ES-I3 (cell line): ENCODE data around the gene MFSD11.
"Not testable (repeated sequence)": the region's sequence is repeated elsewhere in the genome, so short reads cannot be mapped to it uniquely, and the experiment has no call there.

Source experiments
- H3K36me3 ChIP-seq: 2 replicates; pipeline ENCODE4 v1.6.1; 2013; ENCODE audit warnings: mild to moderate bottlenecking, low read length, control low read depth, moderate library complexity; ENCODE audit not compliant: insufficient read depth
- H3K4me1 ChIP-seq: 2 replicates; pipeline ENCODE4 v1.6.1; 2013; ENCODE audit warnings: mild to moderate bottlenecking, control low read depth, low read length; ENCODE audit not compliant: insufficient read depth
- H3K9ac ChIP-seq: 2 replicates; pipeline ENCODE4 v1.6.1; 2013; ENCODE audit warnings: low read depth, mild to moderate bottlenecking, low read length, moderate library complexity
- H3K9me3 ChIP-seq: 2 replicates; pipeline ENCODE4 v1.6.1; 2013; ENCODE audit warnings: mild to moderate bottlenecking, low read length, moderate library complexity; ENCODE audit not compliant: control insufficient read depth, insufficient read depth

MFSD11 gene

GRCh38 chr17:76805319-76805718 lies 67.4 kb downstream of the MFSD11 start:
- no peaks in the 10 kb centered on the region for H3K36me3 ChIP-seq
- no peaks in the 10 kb centered on the region for H3K9me3 ChIP-seq
- no peak overlapping the region for H3K9ac ChIP-seq
- H3K4me1 ChIP-seq = 0 out of 2 replicates have a peak, but pooled peaks cover 2% of the 10 kb centered on the region

DNA sequence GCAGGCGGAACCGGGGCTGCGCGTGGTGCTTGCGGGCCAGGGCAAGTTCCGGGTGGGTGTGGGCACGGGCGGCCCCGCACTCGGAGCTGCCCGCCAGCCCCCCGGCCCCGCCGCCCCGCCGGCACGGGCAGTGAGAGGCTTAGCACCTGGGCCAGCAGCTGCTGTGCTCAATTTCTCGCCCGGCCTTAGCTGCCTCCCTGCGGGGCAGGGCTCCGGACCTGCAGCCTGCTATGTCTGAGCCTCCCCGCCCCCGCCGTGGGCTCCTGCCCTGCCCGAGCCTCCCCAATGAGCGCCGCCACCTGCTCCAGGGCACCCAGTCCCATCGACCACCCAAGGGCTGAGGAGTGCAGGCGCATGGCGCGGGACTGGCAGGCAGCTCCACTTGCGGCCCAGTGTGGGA lies 68.2 kb downstream of the MFSD11 start:
- not testable (repeated sequence) for H3K9me3 ChIP-seq, H3K9ac ChIP-seq, H3K36me3 ChIP-seq, H3K4me1 ChIP-seq

DNA sequence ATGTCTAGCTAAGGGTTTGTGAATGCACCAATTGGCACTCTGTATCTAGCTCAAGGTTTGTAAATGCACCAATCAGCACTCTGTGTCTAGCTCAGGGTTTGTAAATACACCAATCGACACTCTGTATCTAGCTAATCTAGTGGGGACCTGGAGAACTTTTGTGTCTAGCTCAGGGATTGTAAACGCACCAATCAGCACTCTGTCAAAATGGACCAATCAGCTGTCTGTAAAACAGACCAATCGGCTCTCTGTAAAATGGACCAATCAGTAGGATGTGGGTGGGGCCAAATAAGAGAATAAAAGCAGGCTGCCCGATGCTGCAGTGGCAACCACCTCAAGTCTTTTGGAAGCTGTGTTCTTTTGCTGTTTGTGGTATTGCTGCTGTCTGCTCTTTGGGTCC lies 68.8 kb downstream of the MFSD11 start:
- H3K36me3 ChIP-seq, H3K9ac ChIP-seq, H3K4me1 ChIP-seq, H3K9me3 ChIP-seq: not testable (repeated sequence)

GRCh38 chr17:76808326-76808725 lies 70.4 kb downstream of the MFSD11 start:
- no peaks in the 10 kb centered on the region for H3K36me3 ChIP-seq
- H3K4me1 ChIP-seq = 0 out of 2 replicates have a peak, but pooled peaks cover 2% of the 10 kb centered on the region
- no peaks in the 10 kb centered on the region for H3K9me3 ChIP-seq
- H3K9ac ChIP-seq = no peak overlapping the region

- Histone ChIP-seq H3K9me3 (no peaks in the 10 kb centered on the region), H3K4me1 (no peaks in the 10 kb centered on the region), H3K9ac (no peak overlapping the region), H3K36me3 (no peaks in the 10 kb centered on the region)
Observed at GRCh38 chr17:76810956-76811355, 73.0 kb downstream of the MFSD11 start.

DNA sequence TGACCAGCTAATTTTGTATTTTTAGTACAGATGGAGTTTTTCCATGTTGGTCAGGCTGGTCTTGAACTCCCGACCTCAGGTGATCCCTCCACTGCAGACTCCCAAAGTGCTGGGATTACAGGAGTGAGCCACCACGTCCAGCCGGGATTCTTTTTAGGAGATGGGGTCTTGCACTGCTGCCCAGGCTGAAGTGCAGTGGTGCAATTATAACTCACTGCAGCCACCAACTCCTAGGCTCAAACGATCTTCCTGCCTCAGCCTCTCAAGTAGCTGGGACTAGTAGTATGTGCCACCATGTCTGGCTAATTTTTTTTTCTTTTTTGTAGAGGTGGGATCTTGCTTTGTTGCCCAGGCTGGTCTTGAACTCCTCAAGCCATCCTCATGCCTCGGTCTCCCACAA lies 73.9 kb downstream of the MFSD11 start:
- H3K4me1 ChIP-seq = peaks cover 2% of the 10 kb centered on the region; the same call in 1 of the 2 replicates
- no peaks in the 10 kb centered on the region for H3K9me3 ChIP-seq
- H3K36me3 ChIP-seq = no peaks in the 10 kb centered on the region
- no peak overlapping the region for H3K9ac ChIP-seq

GRCh38 chr17:76812263-76812662 lies 74.3 kb downstream of the MFSD11 start:
- Histone ChIP-seq H3K9ac (no peak overlapping the region), H3K36me3 (no peaks in the 10 kb centered on the region), H3K9me3 (no peaks in the 10 kb centered on the region), H3K4me1 (peaks cover 2% of the 10 kb centered on the region; the same call in 1 of the 2 replicates)

GRCh38 chr17:76812968-76813367 lies 75.0 kb downstream of the MFSD11 start:
- Histone ChIP-seq H3K4me1 (peaks cover 2% of the 10 kb centered on the region; the same call in 1 of the 2 replicates), H3K9me3 (no peaks in the 10 kb centered on the region), H3K36me3 (no peaks in the 10 kb centered on the region), H3K9ac (no peak overlapping the region)

DNA sequence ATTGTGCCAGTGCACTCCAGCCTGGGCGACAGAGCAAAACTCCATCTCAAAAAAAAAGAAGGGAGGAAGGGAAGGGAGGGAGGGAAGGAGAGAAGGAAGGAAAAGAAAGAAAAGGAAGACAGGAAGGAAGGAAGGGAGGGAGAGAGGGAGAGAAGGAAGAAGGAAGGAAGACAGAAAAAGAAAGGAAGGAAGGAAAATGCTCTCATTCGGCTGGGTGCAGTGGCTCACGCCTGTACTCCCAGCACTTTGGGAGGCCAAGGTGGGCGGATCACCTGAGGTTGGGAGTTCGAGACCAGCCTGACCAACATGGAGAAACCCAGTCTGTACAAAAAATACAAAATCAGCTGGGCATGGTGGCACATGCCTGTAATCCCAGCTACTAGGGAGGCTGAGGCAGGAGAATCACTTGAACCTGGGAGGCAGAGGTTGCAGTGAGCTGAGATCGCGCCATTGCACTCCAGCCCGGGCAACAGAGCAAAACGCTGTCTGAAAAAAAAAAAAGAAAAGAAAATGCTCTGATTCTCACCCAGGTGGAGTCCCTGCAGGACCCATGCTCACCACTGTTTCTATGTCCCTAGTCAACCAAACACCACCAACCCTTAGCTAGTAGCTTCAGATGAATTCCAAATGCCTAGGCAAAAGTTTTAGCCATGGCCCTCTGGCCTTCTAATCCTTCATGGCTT lies 78.1 kb downstream of the MFSD11 start:
- not testable (repeated sequence) for H3K4me1 ChIP-seq, H3K9ac ChIP-seq, H3K9me3 ChIP-seq, H3K36me3 ChIP-seq

- Histone ChIP-seq H3K4me1 (peaks cover 2% of the 10 kb centered on the region; the same call in 1 of the 2 replicates), H3K36me3 (no peaks in the 10 kb centered on the region), H3K9me3 (no peaks in the 10 kb centered on the region), H3K9ac (no peak overlapping the region)
Observed at GRCh38 chr17:76816590-76817135, 78.7 kb downstream of the MFSD11 start.

DNA sequence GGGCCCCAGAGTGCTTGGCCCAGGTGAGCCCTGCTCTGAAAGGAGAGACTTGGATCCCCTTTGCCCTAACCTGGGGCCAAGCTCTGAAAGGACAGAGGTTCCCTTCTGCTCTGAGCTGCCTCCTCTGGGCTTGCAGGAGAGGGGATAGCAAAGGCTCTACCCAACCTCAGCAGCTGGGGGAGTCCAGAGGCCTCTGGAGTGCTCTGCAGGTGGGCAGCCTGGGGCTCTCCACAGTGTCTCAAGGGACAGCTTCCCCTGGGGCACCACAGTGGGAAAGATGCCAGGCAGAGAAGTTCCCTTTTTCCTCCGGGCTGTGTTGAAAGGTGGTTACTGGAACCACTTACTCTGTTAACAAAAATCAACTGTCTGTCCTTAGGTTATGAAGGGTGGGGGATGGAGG lies 82.1 kb downstream of the MFSD11 start:
- no peak overlapping the region for H3K9ac ChIP-seq
- H3K4me1 ChIP-seq = peaks cover 2% of the 10 kb centered on the region; the same call in 1 of the 2 replicates

GRCh38 chr17:76820561-76820960 lies 82.6 kb downstream of the MFSD11 start:
- no peak overlapping the region for H3K9ac ChIP-seq
- peaks cover 2% of the 10 kb centered on the region; the same call in 1 of the 2 replicates for H3K4me1 ChIP-seq
- no peaks in the 10 kb centered on the region for H3K9me3 ChIP-seq
- H3K36me3 ChIP-seq = no peaks in the 10 kb centered on the region

More for the DNA sequence above, 82.1 kb downstream of the MFSD11 start:
- Histone ChIP-seq H3K9me3 (no peaks in the 10 kb centered on the region), H3K36me3 (no peaks in the 10 kb centered on the region)

GRCh38 chr17:76822184-76822778 lies 84.4 kb downstream of the MFSD11 start:
- Histone ChIP-seq H3K4me1 (no peaks in the 10 kb centered on the region), H3K9ac (no peak overlapping the region), H3K9me3 (no peaks in the 10 kb centered on the region), H3K36me3 (no peaks in the 10 kb centered on the region)

- no peak overlapping the region for H3K9ac ChIP-seq
- no peaks in the 10 kb centered on the region for H3K4me1 ChIP-seq
- no peaks in the 10 kb centered on the region for H3K9me3 ChIP-seq
- H3K36me3 ChIP-seq = no peaks in the 10 kb centered on the region
Observed at GRCh38 chr17:76824093-76824492, 86.2 kb downstream of the MFSD11 start.
